Dermis microvascular lymphatic vessel endothelial cell (primary cell): Measurements from ENCODE around the gene CCDC60. TPM values are rescaled to one million over a fixed set of nuclear protein-coding genes. Genes with fewer than 3 reads are reported as not detected.

Experiments
- DNase-seq, 2 donors: peaks; one replicate each; pipeline versions ENCODE4 v3.0.0 to v3.0.0-alpha.2; 2010; ENCODE audit warnings: low read depth in 2 of 2
- total RNA-seq: library from RNA; depleted of rRNA; stranded (reverse); fragments of >200 nt; gene quantifications from 2 replicates; pipeline ENCODE4 v1.2.1, GENCODE V29; 2014

CCDC60 gene
- total RNA-seq, 1 donor from 2014 or later, result not detected

- no peak for DNase-seq
Measured at GRCh38 chr12:119446459-119446858, 111.9 kb downstream of the CCDC60 start.

GRCh38 chr12:119447126-119447525 lies 112.6 kb downstream of the CCDC60 start:
- DNase-seq, result no peak

DNA sequence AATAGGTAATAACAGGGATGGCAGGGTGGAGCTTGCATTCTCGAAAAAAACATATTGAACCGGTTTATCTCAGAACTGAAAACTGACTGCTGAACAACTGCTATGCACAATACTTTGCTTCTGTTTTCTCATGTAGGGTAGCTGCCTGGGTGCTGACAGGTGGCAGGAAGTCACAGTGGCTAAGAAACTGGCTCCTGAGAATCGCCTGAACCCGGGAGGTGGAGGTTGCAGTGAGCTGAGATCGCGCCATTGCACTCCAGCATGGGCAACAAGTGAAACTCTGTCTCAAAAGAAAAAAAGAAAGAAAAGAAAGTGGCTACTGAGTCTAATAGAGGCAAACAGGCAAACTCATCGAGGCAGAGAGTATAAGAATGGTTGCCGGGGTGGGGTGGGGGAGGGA lies 113.1 kb downstream of the CCDC60 start:
- DNase-seq, result no peak

GRCh38 chr12:119448611-119449131 lies 114.1 kb downstream of the CCDC60 start:
- DNase-seq, result no peak

- DNase-seq, result no peak
Measured at GRCh38 chr12:119450771-119451170, 116.2 kb downstream of the CCDC60 start.

DNA sequence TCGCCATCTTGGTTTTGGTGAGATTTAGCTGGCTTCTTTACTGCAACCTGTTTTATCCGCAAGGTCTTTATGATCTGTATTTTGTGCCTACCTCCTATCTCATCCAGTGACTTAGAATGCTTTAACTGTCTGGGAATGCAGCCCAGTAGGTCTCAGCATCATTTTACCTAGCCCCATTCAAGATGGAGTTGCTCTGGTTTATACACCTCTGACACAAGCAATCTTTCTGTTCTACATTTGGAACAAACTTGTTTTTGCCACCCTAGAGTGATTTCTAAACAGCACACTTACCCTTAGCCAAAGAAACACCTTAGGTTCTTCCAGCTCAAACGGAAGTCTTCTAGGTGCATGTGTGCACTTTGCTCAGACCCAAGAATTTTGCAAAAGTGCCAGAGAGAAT lies 122.3 kb downstream of the CCDC60 start:
- no peak for DNase-seq

- no peak for DNase-seq
Measured at GRCh38 chr12:119457271-119457670, 122.7 kb downstream of the CCDC60 start.

- no peak for DNase-seq
Measured at GRCh38 chr12:119459481-119459880, 125.0 kb downstream of the CCDC60 start.

DNA sequence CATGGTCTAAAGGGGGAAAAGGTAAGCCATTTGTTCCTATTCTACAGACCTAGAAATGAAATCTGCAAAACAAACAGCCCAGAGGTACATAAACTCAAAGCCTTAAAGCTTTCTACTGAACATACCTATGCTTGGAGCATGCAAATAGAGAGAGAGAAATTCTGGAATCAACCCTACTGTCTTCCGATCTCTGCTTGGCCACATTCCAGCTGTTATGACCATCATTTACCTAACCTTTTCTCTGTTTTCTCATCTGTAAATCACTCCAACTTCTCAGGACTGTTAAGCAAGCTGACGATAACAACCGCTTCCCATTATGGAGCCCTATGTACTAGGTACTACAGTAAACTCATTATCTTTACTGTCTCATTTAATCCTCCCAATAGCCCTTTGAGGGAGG lies 126.3 kb downstream of the CCDC60 start:
- no peak for DNase-seq

- no peak for DNase-seq
Measured at GRCh38 chr12:119461636-119462214, 127.2 kb downstream of the CCDC60 start.

DNA sequence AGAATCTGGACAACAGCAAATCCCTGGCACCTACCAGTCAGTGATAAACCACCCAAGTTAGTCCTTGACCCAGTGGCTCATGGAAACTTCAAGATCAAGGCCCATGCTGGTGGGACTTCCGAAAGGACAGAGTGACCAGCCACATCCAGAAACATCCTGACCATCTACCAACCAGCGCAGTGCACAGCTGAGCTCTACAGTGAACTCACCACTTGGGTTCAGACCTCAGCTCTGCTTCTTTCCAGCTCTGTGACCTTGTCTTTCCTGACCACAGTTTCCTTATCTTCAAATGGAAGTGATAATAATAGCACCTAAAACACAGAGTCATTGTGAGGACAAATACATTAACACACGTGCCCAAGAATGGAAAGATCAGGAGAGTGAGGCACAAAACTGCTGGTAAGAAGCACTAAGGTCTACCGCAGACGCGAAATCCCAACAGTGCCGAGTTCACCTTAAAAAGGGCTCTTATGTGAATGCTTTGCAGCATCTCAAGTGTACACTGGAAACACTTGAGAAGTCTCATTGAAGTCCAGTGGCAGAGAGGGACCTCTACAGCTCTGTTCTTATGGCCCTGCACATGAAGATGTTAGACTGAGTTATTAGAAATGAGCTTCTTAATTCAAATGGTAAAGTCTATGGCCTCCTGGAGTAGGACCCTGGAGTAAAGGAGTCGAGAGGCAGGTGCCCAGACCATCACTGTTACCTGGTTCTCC lies 128.8 kb downstream of the CCDC60 start:
- DNase-seq, result no peak

DNA sequence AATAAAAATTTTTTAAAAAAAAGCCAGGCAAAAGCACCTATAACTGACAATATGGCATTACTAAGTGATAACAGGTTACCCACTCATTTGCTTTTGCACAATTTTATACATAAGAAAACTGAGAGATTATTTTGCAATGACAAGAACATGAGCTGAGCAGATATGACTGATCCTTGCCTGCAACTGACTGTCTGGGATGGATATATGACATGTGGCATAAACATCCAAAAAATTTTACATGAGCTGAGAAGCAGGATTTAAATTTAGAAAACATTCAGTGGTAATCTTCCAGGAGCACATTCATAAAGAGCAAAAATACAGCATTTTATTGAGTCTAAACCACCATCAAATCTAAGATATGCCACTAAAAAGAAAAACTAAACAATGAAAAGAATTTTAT lies 133.8 kb downstream of the CCDC60 start:
- DNase-seq, result no peak

GRCh38 chr12:119475650-119476049 lies 141.1 kb downstream of the CCDC60 start:
- no peak for DNase-seq

DNA sequence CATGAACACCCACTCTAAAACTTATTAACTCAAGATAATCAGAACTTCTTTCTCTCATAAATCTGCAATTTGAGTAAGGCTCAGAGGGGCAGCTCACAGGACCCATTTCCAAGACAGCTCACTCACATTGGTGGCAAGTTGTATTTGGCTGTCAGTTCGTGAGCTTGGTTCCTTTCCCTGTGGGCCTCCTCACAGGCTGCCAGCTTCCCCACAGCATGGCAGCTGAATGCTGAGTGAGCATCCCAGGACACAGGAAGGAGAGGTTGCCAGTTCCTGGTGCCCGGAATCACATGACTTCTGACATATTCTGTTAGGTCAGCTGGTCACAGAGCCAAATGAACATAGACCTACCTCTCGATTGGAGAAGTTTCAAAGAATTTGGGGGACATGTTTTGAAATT lies 142.4 kb downstream of the CCDC60 start:
- DNase-seq, result no peak

DNA sequence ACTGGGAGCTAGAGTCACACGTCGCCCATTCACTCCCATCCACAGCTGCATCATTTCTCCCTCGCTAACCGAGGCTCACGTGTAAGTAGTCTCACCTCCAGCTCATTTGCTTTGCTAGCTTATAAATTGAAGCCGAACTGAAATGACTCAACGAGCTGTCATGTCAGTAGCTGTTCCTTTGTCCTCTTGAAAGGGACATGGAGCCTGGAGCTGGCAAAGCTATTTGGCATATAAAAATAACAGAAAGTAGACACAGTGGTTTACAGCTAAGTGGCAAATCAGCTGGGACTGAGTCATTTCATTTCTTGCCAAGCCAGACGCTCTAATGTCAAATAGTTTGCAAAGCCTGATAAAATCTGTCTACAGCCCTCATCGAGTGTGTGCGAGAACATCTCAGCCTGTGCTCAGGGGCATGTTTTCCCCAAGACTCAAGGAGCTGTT lies 144.6 kb downstream of the CCDC60 start:
- DNase-seq, result no peak

- no peak for DNase-seq
Measured at GRCh38 chr12:119480551-119480950, 146.0 kb downstream of the CCDC60 start.

DNA sequence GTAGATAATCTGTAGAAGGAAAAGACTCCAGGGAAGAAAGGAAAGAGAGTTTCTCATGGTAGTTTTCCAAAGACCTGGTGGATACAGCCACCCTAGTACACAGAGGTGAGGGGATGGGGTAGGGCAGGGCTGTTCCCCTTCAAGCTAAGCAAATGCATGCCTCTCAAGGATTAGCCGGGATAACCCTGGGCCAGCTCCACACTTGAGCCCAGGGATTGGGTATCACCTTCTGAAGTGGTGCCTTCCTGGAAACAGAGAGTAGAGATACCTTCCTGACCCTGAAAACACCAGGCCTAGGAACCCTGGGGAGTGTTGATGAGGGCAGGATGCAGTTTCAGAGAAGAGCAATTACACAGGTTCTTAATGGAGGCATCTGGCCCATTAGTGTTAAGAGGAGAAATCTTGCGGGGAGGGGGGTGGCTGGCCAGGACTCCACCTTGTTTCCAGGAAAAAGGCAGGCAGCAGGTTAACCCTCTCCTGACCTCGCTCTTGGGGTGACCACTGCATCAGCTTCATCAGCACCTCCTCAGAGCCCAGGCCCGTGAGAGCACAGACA lies 152.1 kb downstream of the CCDC60 start:
- no peak for DNase-seq

GRCh38 chr12:119491814-119492213 lies 157.3 kb downstream of the CCDC60 start:
- no peak for DNase-seq

DNA sequence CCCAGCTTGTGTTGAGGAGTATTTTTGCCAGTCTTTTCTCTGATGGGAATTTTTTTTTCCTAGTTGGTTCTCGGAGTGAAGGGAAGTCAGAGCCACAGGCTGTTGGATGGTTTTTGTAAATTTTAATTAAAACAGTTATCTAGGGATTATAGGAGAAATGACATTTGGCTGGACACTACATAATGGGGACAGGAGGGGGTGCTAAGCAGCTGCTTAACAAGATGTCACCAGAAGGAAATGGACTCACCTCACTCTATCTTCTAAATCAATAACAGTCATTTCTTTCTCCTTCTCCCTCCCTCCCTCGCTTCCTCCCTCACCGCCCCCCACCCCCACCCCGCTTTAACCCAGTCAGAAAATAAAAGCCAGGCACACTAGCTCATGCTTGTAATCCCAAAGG lies 165.7 kb downstream of the CCDC60 start:
- DNase-seq, result no peak

DNA sequence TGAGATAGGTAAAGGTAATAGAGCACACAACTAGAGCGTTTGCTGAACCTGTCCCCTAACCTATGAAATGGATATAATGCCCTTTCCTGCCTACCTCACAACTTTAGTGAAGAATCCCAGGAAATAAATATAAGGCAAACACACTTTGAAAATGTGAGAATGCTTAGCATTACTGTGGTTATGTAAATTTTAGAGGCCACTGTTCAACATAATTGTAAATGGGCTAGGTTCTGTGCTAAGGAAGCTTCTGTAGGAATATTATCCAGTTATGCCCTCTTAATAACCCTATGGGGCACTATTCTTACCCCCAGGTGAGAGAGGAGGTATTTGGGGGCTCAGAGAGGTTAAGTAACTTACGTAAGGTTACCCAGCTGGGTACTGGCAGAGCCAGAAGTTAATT lies 166.5 kb downstream of the CCDC60 start:
- DNase-seq, result no peak

DNA sequence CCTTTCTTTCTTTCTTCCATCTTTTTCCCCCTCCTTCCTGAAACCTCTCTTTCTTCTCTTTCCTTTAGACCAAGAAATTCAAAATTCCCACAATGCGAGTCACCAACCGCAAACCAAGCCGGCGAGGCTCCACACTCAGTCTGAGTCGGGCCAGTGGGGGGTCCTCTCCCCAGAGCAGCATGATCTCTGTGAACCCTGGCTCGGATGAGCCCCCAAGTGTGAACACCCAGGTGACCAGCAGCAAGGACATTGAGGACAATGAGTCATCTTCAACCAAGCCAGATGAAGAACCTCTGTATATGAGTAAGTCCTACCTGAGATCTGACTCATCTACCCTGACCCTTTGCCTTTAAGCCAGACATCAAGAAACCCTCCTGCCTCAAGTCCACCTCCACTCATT lies 170.5 kb downstream of the CCDC60 start:
- DNase-seq, result no peak

- DNase-seq, result peak; percentile 1 to 28
Measured at GRCh38 chr12:119512772-119513497, 178.4 kb downstream of the CCDC60 start.
